ENCODE measurements around the gene RCBTB2.

Gene RCBTB2

DNA sequence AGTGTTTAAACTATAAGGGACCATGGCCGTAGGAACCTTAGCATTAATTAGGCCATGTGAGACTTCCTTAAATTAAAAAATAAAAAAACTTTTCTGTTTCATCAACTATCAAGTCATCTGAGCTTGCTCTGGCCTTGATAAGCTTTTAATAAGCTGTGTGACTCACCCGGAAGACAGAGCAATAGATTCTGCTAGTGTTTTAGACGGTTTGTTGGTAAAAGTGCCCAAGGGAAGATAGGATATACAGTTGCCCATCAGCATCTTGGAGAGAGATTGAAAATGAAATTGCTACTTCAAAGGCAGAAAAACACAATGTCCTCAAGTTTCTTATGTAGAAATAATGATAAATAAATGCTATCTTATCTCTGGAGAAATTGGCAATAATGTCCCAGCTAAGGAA lies 31.2 kb upstream of the RCBTB2 start:
- DNase-seq (ENCODE audit: low read depth): no peak
- in situ Hi-C loops (cut with HindIII; ENCODE audit: low sequenced_read_pairs): no loop called here
- TF ChIP-seq, protein P1, sequence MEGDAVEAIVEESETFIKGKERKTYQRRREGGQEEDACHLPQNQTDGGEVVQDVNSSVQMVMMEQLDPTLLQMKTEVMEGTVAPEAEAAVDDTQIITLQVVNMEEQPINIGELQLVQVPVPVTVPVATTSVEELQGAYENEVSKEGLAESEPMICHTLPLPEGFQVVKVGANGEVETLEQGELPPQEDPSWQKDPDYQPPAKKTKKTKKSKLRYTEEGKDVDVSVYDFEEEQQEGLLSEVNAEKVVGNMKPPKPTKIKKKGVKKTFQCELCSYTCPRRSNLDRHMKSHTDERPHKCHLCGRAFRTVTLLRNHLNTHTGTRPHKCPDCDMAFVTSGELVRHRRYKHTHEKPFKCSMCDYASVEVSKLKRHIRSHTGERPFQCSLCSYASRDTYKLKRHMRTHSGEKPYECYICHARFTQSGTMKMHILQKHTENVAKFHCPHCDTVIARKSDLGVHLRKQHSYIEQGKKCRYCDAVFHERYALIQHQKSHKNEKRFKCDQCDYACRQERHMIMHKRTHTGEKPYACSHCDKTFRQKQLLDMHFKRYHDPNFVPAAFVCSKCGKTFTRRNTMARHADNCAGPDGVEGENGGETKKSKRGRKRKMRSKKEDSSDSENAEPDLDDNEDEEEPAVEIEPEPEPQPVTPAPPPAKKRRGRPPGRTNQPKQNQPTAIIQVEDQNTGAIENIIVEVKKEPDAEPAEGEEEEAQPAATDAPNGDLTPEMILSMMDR (IDR thresholded peaks at IDR 0.05; ENCODE audit: low read depth, low read length, missing control alignments): no peak
- H3K4me3 ChIP-seq (ENCODE audit: low read depth, low read length): no peak overlapping the region

DNA sequence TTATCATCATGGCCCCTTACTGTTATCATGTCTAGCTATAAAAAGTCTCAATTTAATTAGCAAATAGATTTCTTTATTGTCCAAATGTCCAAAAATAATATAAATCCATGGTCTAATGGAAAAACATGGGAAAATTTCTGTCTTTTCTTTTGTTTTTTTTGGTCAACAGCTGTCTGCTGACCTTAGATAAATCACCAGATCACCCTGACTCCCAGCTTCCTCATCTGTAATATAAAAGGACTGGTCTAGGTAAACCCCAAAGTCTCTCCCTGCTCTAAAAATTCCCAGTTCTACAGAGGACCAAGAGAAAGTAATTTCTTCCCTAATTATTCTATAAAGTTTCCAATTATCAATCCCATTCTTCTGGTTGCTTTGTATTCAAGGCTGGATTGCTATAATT lies 30.7 kb upstream of the RCBTB2 start:
- no peak for DNase-seq (ENCODE audit: low read depth)
- TF ChIP-seq, protein P1 (IDR thresholded peaks at IDR 0.05; ENCODE audit: low read depth, low read length, missing control alignments): no peak
- no peak overlapping the region for H3K4me3 ChIP-seq (ENCODE audit: low read depth, low read length)
- in situ Hi-C loops (cut with HindIII; ENCODE audit: low sequenced_read_pairs): no loop called here

DNA sequence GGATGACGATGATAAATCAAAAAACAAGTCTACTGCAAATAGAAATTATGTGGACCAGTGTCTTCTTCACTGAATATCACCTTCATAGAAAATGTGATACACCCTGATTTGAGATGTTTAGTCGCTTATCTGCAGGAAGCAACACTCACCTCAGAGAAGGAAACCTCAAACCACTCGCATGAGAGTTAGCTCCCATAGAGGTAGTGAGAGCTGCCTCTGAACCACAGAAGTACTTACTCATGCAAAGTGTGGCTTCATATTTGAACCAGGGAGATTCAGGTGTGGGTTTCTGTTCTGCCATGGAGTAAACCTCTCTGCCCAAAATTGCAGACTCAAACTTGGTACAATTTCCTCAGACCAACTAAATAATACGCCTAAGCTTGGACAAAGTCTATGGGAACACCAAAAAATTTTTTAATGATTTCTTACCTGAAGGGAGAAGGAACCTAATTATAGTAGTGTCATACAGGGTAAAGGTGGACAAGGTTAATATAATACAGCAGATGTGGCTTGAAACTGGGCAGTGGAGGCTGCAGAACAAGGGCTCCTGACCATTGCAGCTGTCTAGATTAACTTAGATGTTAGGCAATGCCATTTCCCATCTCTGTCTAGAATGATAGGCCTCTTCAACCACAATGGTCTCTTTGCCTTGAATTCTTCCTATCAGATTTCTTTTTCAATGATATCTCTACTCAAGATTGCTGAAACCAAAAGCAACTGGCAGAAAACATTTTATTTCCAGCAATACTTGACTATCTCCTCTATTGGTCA lies 29.6 kb upstream of the RCBTB2 start:
- no peak for DNase-seq (ENCODE audit: low read depth)
- no peak overlapping the region for H3K4me3 ChIP-seq (ENCODE audit: low read depth, low read length)
- TF ChIP-seq, protein P1 (IDR thresholded peaks at IDR 0.05; ENCODE audit: low read depth, low read length, missing control alignments): no peak
- in situ Hi-C loops (cut with HindIII; ENCODE audit: low sequenced_read_pairs): no loop called here

DNA sequence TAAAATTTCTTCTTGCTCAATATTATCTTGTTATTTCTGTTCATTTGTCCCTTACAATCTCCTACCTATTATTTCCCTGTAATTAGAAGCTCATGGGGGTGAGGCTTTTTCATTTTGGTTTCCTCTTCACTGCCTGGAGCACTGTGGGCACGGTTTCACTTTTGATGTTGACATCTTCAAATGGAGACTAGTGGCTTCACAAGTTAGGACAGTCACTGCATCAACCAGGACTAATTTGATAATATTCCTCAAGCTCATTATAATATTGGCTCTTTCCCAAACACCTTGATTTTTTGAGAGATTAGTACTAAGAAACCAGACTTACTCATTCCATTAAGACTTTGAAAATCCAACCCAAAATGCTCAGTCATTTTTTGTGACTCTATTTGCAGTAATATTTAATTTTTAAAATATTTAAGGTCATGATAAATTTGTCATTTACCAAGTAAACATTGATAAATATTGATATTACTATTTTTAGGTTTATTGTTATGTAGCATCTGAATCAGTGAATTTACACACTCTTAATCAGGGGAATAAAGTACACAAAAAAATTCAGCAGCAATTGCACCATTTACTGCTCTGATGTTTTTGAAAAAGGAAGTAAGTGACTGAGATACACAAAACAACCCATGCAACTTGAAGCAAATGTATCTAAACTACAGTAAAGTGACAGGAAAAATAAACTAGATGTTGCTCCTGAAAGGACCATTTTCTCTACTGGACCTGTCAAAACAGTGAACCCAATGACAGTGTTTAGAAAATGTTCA lies 28.8 kb upstream of the RCBTB2 start:
- H3K4me3 ChIP-seq (ENCODE audit: low read depth, low read length): no peak overlapping the region
- no peak for DNase-seq (ENCODE audit: low read depth)
- TF ChIP-seq, protein P1 (IDR thresholded peaks at IDR 0.05; ENCODE audit: low read depth, low read length, missing control alignments): no peak
- in situ Hi-C loops (cut with HindIII; ENCODE audit: low sequenced_read_pairs): no loop called here

DNA sequence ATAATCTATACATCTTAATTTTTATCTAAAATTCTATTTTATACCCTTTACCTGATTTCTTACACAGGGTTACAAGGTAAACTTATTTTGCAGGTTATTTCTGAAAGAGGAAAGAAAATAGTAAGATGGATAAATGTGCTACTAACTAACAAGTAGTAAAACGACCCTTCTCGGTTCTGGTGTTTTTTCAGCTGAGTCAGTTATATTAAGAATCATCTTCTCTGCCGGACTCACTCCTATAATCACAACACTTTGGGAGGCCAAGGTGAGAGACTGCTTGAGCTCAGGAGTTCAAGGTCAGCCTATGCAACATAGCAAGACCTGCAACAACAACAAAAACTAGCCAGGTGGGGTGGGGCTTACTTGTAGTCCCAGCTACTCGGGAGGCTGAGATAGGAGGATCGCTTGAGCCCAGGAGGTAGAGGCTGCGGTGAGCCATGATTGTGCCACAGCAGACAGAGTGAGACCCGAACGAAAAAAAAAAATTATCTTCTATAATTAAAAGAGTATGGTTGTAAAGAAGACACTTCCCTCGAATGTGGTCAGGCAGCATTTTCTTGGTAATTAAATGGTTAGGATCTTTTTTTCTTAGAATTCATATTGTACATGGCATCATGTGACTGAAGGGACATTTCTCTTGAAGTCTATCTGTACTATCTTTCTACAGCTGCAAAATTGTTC lies 27.9 kb upstream of the RCBTB2 start:
- TF ChIP-seq, protein P1 (IDR thresholded peaks at IDR 0.05; ENCODE audit: low read depth, low read length, missing control alignments): no peak
- in situ Hi-C loops (cut with HindIII; ENCODE audit: low sequenced_read_pairs): no loop called here
- DNase-seq (ENCODE audit: low read depth): no peak
- no peak overlapping the region for H3K4me3 ChIP-seq (ENCODE audit: low read depth, low read length)

DNA sequence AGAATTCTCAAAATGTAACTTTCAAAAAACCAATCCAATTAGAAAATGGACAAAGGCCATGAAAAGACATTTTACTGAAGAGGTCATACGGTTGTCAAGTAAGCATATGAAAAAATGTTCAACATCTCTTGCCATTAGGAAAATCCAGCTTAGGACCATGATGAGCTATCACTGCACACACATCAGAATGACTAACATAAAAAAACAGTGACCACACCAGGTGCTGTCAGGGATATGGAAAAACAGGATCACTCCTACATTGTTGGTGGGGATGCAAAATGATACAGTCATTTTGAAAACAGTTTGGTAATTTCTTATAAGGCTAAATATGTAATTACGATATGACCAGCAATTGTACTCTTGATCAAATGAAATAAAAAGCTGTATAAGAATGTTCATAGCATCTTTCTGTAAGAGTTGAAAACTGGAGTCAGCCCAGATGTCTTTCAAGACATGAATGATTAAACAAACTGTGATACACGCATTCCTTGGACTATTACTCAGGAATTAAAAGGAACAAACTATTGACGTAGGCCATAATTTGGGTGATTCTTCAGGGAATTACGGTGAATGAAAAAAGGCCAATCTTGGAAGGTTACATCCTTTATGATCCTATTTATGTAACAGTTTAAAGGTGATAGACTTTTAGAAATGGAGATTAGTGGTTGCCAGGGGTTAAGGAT lies 26.9 kb upstream of the RCBTB2 start:
- in situ Hi-C loops (cut with HindIII; ENCODE audit: low sequenced_read_pairs): no loop called here
- H3K4me3 ChIP-seq (ENCODE audit: low read depth, low read length): no peak overlapping the region
- TF ChIP-seq, protein P1 (IDR thresholded peaks at IDR 0.05; ENCODE audit: low read depth, low read length, missing control alignments): no peak
- DNase-seq (ENCODE audit: low read depth): no peak

Measured in astrocyte of the cerebellum (primary cell).